Duodenal mucosa (tissue), 2 donors: ENCODE data around the gene WNT7A.

Experiments used
- H3K27ac ChIP-seq: one replicate; pipeline ENCODE4 v1.7.0; 2013; ENCODE audit warnings: low read depth, low read length
- H3K27me3 ChIP-seq, 2 donors: one replicate each; pipeline ENCODE4 v1.7.0; 2013; ENCODE audit warnings: low read length in 2 of 2, control low read depth in 1 of 2; ENCODE audit not compliant: insufficient read depth in 2 of 2, control insufficient read depth in 1 of 2
- H3K36me3 ChIP-seq, 2 donors: one replicate each; pipeline ENCODE4 v1.7.0; 2013; ENCODE audit warnings: low read length in 2 of 2, control low read depth in 1 of 2; ENCODE audit not compliant: insufficient read depth in 2 of 2, control insufficient read depth in 1 of 2
- H3K4me1 ChIP-seq, 2 donors: one replicate each; pipeline ENCODE4 v1.7.0; 2013; ENCODE audit warnings: low read length in 2 of 2, control low read depth in 1 of 2; ENCODE audit not compliant: insufficient read depth in 2 of 2, control insufficient read depth in 1 of 2
- H3K4me3 ChIP-seq, 2 donors: one replicate each; pipeline ENCODE4 v1.7.0; 2013; ENCODE audit warnings: low read length in 2 of 2, low read depth in 1 of 2
- H3K9ac ChIP-seq, 2 donors: one replicate each; pipeline ENCODE4 v1.7.0; 2013; ENCODE audit warnings: low read length in 2 of 2, low read depth in 1 of 2
- H3K9me3 ChIP-seq, 2 donors: one replicate each; pipeline ENCODE4 v1.7.0; 2013; ENCODE audit warnings: low read length in 2 of 2, control low read depth in 1 of 2; ENCODE audit not compliant: control insufficient read depth in 1 of 2

Gene WNT7A

DNA sequence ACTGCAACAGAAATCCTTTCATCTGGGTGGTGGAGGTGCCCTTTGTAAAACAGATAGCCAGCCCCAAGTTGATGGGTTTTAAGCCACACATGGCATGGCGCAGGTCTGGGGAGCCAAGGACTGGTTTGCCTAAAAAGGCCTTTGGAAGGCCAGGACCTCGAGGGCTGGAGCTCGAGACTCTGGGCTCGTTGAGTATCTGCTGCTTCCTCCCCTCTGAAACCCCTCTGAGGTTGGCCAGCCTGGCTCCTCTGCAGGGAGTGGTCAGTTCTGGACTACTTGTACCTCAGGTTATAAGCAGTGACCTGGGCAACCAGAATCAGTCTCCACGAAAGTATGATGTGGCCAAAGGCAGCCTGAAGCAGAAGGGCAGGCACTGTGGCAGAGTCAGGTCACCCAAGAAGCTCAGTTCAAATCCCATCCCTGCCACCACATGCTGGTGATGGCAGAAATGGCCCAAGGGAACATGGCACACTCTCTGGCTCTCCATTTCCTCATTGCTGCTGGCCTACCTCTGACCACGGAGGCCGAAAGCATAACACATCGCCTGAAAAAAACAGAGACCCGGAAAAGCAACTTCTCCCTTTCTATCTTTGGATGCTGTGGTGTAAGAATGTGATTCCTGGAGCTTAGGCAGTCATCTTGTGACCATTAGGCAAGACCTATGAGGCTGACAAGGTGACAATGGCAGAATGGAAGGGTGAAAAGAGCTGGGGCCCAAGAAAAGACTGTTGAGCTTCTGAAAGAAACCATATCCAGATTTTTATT lies 51.2 kb downstream of the WNT7A start:
- Histone ChIP-seq H3K9ac (no peak overlapping the region), H3K27ac (no peak overlapping the region), H3K27me3 (no peaks in the 10 kb centered on the region)

DNA sequence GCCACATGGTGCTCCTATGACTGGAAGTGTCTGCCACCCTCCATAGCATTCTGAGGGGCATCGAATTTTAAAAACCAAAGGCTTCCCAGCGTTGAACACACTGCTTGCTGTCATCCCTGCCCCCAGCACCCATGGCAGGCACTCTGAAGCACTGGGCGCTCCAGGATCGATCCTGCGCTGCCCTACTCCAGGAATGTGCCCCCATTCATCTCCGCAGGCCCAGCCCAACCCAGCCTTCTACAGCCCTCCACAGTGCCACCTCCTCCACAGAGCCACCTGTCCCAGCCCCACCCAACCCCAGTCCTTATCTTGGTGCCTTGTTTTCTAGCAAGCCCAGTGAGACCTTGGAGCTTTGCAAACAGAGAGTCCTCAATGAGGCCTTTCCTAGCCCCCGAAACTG lies 52.2 kb downstream of the WNT7A start:
- no peak overlapping the region for H3K9ac ChIP-seq
- H3K4me1 ChIP-seq: no peaks in the 10 kb centered on the region
- H3K27me3 ChIP-seq: no peaks in the 10 kb centered on the region
- H3K4me3 ChIP-seq: no peak overlapping the region
- H3K9me3 ChIP-seq: no peaks in the 10 kb centered on the region
- H3K27ac ChIP-seq: no peak overlapping the region
- H3K36me3 ChIP-seq: no peaks in the 10 kb centered on the region

More for the DNA sequence above, 51.2 kb downstream of the WNT7A start:
- Histone ChIP-seq H3K4me3 (no peak overlapping the region), H3K4me1 (no peaks in the 10 kb centered on the region), H3K36me3 (no peaks in the 10 kb centered on the region), H3K9me3 (no peaks in the 10 kb centered on the region)

DNA sequence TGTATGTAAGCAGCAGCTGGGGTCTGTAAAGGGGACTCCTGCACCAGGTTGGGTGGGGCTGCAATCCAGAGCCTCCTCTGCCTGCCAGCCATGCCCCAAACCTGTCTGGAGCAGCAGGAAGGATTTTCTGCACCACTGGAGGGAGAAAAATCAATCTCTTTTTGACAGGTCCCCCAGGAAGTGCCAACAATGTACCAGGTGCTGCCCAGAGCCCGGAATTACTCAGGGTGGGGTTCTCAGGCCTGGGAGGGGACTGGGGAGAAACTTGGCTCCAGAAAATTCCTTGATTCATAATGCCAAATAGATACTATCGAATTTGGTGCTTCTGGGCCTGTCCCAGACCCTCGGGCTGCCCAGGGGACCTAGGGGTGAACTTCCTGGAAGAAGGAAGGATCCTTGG lies 52.6 kb downstream of the WNT7A start:
- no peaks in the 10 kb centered on the region for H3K9me3 ChIP-seq
- H3K27me3 ChIP-seq: no peaks in the 10 kb centered on the region
- H3K4me1 ChIP-seq: no peaks in the 10 kb centered on the region
- H3K9ac ChIP-seq: no peak overlapping the region
- H3K36me3 ChIP-seq: no peaks in the 10 kb centered on the region
- no peak overlapping the region for H3K27ac ChIP-seq
- H3K4me3 ChIP-seq: no peak overlapping the region

DNA sequence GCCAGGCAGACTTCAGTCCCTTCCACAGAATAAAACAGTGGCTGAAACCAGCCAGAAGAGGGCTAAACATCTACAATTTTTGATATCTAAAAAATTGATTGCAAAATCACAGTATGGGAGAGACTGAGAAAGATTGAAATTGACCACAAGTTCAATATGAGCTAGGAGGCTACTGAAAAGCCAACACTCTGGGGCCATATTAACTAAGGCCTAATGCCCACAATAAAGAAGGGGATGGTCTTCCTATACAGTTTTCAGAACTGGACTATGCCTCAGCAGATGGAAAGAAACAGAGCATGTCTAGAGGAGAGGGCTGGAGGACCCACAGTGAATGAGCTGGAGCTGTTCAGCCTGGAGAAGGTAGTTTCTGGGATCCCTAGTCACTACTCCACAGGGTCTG lies 53.2 kb downstream of the WNT7A start:
- H3K9me3 ChIP-seq: no peaks in the 10 kb centered on the region
- no peaks in the 10 kb centered on the region for H3K4me1 ChIP-seq
- H3K27me3 ChIP-seq: no peaks in the 10 kb centered on the region
- H3K9ac ChIP-seq: no peak overlapping the region
- H3K4me3 ChIP-seq: no peak overlapping the region
- H3K36me3 ChIP-seq: no peaks in the 10 kb centered on the region
- no peak overlapping the region for H3K27ac ChIP-seq

DNA sequence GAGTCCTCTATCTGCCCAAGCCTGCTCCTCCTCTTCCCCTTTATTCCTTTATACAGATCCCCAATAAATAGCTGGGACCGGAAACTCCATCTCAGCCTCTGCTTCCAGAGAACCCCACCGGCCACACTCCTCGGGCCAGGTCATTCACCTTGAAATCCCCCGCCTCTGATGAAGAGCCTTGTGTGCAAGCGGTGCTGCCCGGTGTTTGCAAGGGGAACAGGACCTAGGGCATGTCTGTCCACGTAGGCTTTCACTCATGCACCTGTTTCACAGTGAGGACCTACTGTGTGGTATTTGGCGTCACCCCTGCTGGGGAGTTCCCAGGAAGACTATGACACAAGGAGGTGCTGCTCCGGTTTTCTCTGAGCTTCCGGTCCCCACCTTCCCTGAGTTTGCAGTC lies 54.0 kb downstream of the WNT7A start:
- Histone ChIP-seq H3K27ac (no peak overlapping the region), H3K27me3 (no peaks in the 10 kb centered on the region), H3K9ac (no peak overlapping the region), H3K4me3 (no peak overlapping the region), H3K4me1 (no peaks in the 10 kb centered on the region), H3K9me3 (no peaks in the 10 kb centered on the region), H3K36me3 (no peaks in the 10 kb centered on the region)

DNA sequence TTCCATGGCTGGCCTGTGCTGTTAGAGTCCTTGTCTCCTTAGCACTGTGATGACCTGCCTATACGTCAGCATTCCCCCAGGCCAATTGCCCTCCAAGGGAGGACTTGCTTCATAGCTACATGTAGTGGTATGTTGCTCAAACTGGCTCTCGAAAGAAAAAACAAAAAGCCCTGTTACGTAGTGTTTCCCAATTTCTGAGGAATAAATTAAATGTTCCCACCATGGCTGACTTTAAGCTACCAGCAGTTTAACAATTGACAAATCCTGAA lies 54.6 kb downstream of the WNT7A start:
- Histone ChIP-seq H3K36me3 (no peaks in the 10 kb centered on the region), H3K27ac (no peak overlapping the region), H3K27me3 (no peaks in the 10 kb centered on the region), H3K4me1 (no peaks in the 10 kb centered on the region), H3K9ac (no peak overlapping the region), H3K9me3 (no peaks in the 10 kb centered on the region), H3K4me3 (no peak overlapping the region)

DNA sequence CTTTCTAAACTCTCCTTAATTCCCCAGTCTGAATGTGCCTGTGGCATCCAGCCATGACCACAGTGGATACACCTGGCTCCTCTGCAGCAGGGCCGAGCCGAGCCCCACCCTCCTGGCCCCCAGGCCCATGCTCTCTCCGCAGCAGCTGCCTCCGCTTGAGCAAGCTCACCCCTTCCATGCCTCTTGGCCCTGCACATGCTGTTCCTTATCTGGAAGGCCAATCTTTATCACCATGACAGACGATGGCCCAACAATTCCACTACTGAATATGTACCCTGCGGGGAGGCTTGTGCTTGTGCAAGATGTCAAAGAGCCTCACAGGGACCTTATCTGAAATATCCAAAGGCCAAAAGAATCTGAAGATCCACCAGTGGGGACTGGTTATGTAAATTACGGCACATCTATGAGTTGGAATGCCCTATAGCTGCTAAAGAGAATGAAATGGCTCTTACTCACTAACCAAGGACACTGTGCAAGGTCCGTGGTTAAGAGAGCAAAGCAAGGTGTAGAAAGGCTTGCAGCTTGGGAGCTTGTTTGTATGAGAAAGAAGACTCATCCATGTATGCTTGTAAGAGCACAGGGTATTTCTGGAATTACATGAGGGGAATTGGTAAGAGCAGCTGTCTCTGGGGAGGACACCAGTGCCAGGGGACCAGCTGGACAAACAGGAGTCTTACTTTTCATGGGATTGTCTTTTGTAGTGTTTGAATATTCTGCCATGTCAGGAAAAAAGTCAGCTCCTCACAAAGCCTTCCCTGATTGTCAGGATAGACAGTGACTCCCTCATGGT lies 55.2 kb downstream of the WNT7A start:
- no peak overlapping the region for H3K27ac ChIP-seq
- no peak overlapping the region for H3K9ac ChIP-seq
- no peak overlapping the region for H3K4me3 ChIP-seq
- H3K4me1 ChIP-seq: no peaks in the 10 kb centered on the region
- H3K27me3 ChIP-seq: no peaks in the 10 kb centered on the region
- H3K9me3 ChIP-seq: no peaks in the 10 kb centered on the region
- H3K36me3 ChIP-seq: no peaks in the 10 kb centered on the region

DNA sequence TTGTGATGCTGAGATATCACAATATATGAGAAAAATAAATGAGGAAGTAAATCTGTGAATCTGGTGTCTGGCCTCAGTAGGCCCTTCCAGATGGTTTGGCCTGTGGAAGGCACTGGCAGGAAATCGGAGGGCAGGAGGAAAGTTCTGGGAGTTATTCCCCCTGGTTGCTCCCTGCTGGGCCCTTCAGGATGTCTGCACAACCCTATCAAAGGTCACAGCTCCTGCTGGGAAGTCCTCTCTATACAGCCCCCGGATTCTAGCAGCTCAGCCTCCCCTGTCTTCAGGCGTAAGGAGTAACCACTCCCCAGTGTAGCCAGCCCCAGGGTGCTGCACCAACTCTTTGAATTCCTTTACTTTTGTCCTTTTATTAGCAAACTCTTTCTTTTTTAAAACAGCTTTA lies 56.2 kb downstream of the WNT7A start:
- Histone ChIP-seq H3K9ac (no peak overlapping the region), H3K4me1 (no peaks in the 10 kb centered on the region), H3K27me3 (no peaks in the 10 kb centered on the region), H3K27ac (no peak overlapping the region), H3K36me3 (no peaks in the 10 kb centered on the region), H3K4me3 (no peak overlapping the region), H3K9me3 (no peaks in the 10 kb centered on the region)

DNA sequence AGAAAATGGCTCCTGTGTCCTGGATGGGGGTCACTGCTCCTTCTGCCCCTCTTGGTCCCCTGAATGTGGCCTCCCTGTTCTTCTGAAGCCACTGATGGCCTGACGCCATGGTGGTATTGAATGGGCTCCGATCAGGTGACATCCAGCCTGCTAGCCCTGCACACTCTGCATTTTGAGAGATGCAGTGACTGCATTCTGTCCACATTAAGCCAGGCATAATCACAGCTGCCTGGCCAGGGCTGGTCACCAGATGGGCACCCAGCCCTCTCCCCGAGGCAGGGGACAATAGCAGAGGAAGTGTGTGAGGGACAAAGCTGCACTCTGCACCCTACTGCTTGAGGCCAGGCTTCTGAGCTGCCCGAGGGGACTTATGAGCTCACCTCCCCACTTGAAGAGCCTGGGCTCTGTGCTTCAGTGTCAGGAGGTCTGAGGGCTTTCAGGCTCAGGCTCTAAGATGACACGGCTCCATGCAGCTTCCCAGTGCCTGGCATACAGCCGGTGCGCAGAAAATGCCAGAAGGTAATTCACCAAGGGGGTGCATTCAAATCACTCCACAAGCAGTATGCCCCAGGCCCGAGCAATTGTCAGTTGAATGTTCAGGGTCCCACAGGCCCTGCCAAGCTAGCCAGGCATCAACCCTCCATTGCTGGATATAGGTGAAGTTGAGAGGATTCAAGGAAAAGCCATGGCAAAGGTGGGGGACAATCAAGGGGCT lies 56.8 kb downstream of the WNT7A start:
- no peak overlapping the region for H3K4me3 ChIP-seq

DNA sequence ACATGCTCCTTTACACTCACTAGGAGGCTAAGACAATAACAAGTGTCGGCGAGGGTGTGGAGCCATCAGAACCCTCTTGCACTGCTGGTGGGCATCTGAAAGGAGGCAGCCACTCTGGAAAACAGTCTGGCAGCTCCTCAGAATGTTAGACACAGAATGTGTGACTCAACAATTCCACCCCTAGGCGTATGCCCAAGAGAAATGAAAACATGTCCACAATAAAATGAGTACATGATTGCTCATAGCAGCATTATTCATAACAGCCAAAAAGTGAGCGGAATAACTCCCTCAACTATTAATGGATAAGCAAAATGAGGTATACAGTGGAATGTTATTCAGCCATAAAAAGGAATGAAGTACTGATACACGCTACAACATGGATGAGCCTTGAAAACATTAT lies 57.8 kb downstream of the WNT7A start:
- no peaks in the 10 kb centered on the region for H3K9me3 ChIP-seq
- H3K27me3 ChIP-seq: no peaks in the 10 kb centered on the region

More for the DNA sequence above, 56.8 kb downstream of the WNT7A start:
- no peaks in the 10 kb centered on the region for H3K9me3 ChIP-seq
- no peak overlapping the region for H3K27ac ChIP-seq
- no peaks in the 10 kb centered on the region for H3K27me3 ChIP-seq
- no peak overlapping the region for H3K9ac ChIP-seq
- no peaks in the 10 kb centered on the region for H3K4me1 ChIP-seq
- no peaks in the 10 kb centered on the region for H3K36me3 ChIP-seq

More for the DNA sequence above, 57.8 kb downstream of the WNT7A start:
- no peak overlapping the region for H3K27ac ChIP-seq
- no peaks in the 10 kb centered on the region for H3K4me1 ChIP-seq
- H3K9ac ChIP-seq: no peak overlapping the region
- no peaks in the 10 kb centered on the region for H3K36me3 ChIP-seq
- no peak overlapping the region for H3K4me3 ChIP-seq
